Activated naive CD4-positive, alpha-beta T cell treated with anti-CD3 and anti-CD28 coated beads for 36 hours (primary cell): Measurements from ENCODE around the gene THSD7A. TPM values are rescaled to one million over a fixed set of nuclear protein-coding genes. Genes with fewer than 3 reads are reported as not detected.

Experiments
- CTCF ChIA-PET: fragments of 350-600 bp; sonication (Branson Sonifier 250); formaldehyde crosslinking; loops from one replicate; lab custom pipeline; 2021; ENCODE audit warnings: antibody characterized with exemption; lab: Charles Lee
- DNase-seq: peaks from one replicate; pipeline ENCODE4 v3.0.0-alpha.2; 2020
- H3K27ac Mint-ChIP-seq: one replicate; pipeline ENCODE4 v1.8.0; 2021; ENCODE audit warnings: mild to moderate bottlenecking, mixed read lengths
- H3K27me3 Mint-ChIP-seq: one replicate; pipeline ENCODE4 v1.8.0; 2021; ENCODE audit warnings: low read depth, mixed read lengths
- H3K36me3 Mint-ChIP-seq: one replicate; pipeline ENCODE4 v1.8.0; 2021; ENCODE audit warnings: low read depth, mixed read lengths
- H3K4me1 Mint-ChIP-seq: one replicate; pipeline ENCODE4 v1.8.0; 2021; ENCODE audit warnings: low read depth, mixed read lengths
- H3K4me3 Mint-ChIP-seq: one replicate; pipeline ENCODE4 v1.8.0; 2021; ENCODE audit warnings: mild to moderate bottlenecking, moderate library complexity, mixed read lengths
- H3K9me3 Mint-ChIP-seq: one replicate; pipeline ENCODE4 v1.8.0; 2021; ENCODE audit warnings: mixed read lengths
- intact Hi-C: fragments of 100-400 bp; cut with micrococcal nuclease; formaldehyde crosslinking; loops from one replicate; pipeline ENCODE4 v1.15.1; 2023
- total RNA-seq, 2 experiments: library from RNA; stranded (reverse); gene quantifications; one replicate each; pipeline ENCODE4 v1.2.3, GENCODE V29; 2021

Gene THSD7A
- total RNA-seq, 2 experiments from 2014 or later = not detected

DNA sequence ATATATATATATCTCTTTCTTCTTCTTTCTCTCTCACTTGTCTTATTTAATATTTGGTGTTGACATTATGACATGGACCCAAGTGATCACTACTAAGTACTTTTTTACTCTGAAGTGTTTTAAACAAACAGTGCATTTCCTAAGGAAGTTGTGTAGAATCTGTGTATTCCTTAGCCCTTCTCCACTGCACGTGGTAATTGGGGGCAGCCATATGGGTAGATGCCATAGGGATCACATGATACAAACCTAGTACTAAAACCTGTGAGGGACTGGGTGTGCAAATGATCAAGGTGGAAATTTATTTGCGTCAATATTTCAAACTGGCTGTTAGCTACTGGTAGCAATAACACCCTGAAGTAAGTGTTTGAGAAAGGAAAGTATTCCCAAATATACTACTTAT lies 25.0 kb downstream of the THSD7A start:
- intact Hi-C loops = no loop called here
- Mint-ChIP-seq H3K4me3 (no peak overlapping the region), H3K27me3 (no peaks in the 10 kb centered on the region), H3K27ac (no peak overlapping the region), H3K4me1 (no peaks in the 10 kb centered on the region), H3K9me3 (no peaks in the 10 kb centered on the region), H3K36me3 (no peaks in the 10 kb centered on the region)
- no peak for DNase-seq
- CTCF ChIA-PET = no interaction called here

GRCh38 chr7:11804621-11805020 lies 27.4 kb downstream of the THSD7A start:
- CTCF ChIA-PET = interaction anchor here (0.6 kb wide), 1 partner anchor 1734 kb away, joined by 5 read pairs; no protein-coding TSS in a partner anchor
- Mint-ChIP-seq H3K4me3 (no peak overlapping the region), H3K27ac (no peak overlapping the region), H3K36me3 (no peaks in the 10 kb centered on the region), H3K4me1 (no peaks in the 10 kb centered on the region), H3K27me3 (no peaks in the 10 kb centered on the region), H3K9me3 (no peaks in the 10 kb centered on the region)
- intact Hi-C loops = no loop called here
- DNase-seq = no peak

- Mint-ChIP-seq H3K9me3 (no peaks in the 10 kb centered on the region), H3K36me3 (no peaks in the 10 kb centered on the region), H3K27ac (no peak overlapping the region), H3K4me3 (no peak overlapping the region), H3K4me1 (no peaks in the 10 kb centered on the region), H3K27me3 (no peaks in the 10 kb centered on the region)
- CTCF ChIA-PET = no interaction called here
- intact Hi-C loops = no loop called here
- DNase-seq = no peak
Measured at GRCh38 chr7:11795231-11795630, 36.8 kb downstream of the THSD7A start.

DNA sequence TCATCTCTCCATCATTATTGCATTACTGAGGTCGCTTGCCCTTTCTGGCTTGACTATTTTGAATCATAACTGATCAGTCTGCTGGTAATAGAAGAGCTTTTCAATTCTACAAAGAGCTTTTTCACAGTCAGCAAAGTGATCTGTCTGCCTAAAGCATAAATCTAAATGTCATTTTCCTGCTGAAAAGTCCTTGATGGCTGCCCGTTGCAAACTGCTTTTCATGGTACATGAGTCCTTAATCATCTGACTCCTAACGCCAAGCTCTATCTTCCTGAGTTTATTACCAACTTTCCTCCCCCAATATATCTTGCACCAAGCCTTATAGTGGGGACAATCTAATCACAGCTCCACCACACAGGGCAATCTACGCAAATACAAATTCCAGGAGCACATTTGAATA lies 39.8 kb downstream of the THSD7A start:
- intact Hi-C loops = no loop called here
- Mint-ChIP-seq H3K4me1 (no peaks in the 10 kb centered on the region), H3K9me3 (no peaks in the 10 kb centered on the region), H3K36me3 (no peaks in the 10 kb centered on the region), H3K27ac (no peak overlapping the region), H3K27me3 (no peaks in the 10 kb centered on the region), H3K4me3 (no peak overlapping the region)
- CTCF ChIA-PET = interaction anchor here (0.8 kb wide), 1 partner anchor 8 kb away, joined by 5 read pairs; no protein-coding TSS in a partner anchor
- no peak for DNase-seq

GRCh38 chr7:11788568-11788967 lies 43.4 kb downstream of the THSD7A start:
- Mint-ChIP-seq H3K27ac (no peak overlapping the region), H3K9me3 (no peaks in the 10 kb centered on the region), H3K36me3 (no peaks in the 10 kb centered on the region), H3K4me3 (no peak overlapping the region), H3K4me1 (no peaks in the 10 kb centered on the region), H3K27me3 (no peaks in the 10 kb centered on the region)
- CTCF ChIA-PET = no interaction called here
- intact Hi-C loops = no loop called here
- DNase-seq = no peak

- H3K4me1 Mint-ChIP-seq = no peaks in the 10 kb centered on the region
- H3K27ac Mint-ChIP-seq = no peak overlapping the region
- DNase-seq = no peak
- no peak overlapping the region for H3K4me3 Mint-ChIP-seq
- CTCF ChIA-PET = no interaction called here
- H3K36me3 Mint-ChIP-seq = no peaks in the 10 kb centered on the region
- intact Hi-C loops = no loop called here
- H3K27me3 Mint-ChIP-seq = no peaks in the 10 kb centered on the region
- no peaks in the 10 kb centered on the region for H3K9me3 Mint-ChIP-seq
Measured at GRCh38 chr7:11787534-11787933, 44.5 kb downstream of the THSD7A start.

GRCh38 chr7:11786186-11786585 lies 45.8 kb downstream of the THSD7A start:
- H3K4me3 Mint-ChIP-seq = no peak overlapping the region
- no peaks in the 10 kb centered on the region for H3K4me1 Mint-ChIP-seq
- intact Hi-C loops = no loop called here
- H3K27ac Mint-ChIP-seq = no peak overlapping the region
- CTCF ChIA-PET = no interaction called here
- H3K36me3 Mint-ChIP-seq = no peaks in the 10 kb centered on the region
- no peaks in the 10 kb centered on the region for H3K27me3 Mint-ChIP-seq
- no peak for DNase-seq
- no peaks in the 10 kb centered on the region for H3K9me3 Mint-ChIP-seq

GRCh38 chr7:11784769-11785536 lies 47.0 kb downstream of the THSD7A start:
- Mint-ChIP-seq H3K9me3 (no peaks in the 10 kb centered on the region), H3K4me1 (no peaks in the 10 kb centered on the region), H3K4me3 (no peak overlapping the region), H3K27me3 (no peaks in the 10 kb centered on the region), H3K36me3 (no peaks in the 10 kb centered on the region), H3K27ac (no peak overlapping the region)
- CTCF ChIA-PET = no interaction called here
- DNase-seq = no peak
- intact Hi-C loops = no loop called here

DNA sequence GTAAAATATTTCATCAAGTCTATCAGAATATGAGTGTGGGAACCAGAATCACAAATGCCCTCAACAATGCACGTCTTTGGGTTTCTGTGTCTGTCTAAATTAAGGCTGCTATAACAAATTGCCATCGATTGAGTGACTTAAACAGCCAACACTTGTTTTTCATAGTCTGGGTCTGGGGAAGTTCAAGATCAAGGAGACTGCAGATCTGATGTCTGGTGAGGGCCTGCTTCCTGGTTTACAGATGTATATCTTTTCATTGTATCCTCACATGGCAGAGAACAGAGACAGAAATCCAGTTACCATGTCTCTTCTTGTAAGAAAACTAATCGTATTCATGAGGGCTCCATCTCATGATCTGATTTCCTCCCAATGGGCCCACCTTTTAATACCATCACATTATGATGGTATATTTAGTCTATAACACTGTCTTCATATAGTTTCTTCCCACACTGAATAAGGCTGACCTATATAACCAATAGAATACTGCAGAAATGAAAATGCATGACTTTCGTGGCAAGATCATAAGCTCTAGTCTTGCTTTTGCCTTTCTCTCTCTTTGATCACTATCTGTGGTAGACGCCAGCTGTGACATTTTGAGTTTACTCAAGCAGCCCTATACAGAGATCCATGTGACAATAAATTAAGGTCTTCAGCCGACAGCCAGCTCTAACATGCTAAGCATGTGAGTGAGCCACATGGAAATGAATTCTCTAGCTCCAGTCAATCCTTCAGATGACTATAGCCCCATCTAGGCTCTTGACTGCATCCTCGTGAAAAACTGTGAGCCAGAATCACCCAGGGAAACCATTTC lies 51.9 kb downstream of the THSD7A start:
- CTCF ChIA-PET = no interaction called here

DNA sequence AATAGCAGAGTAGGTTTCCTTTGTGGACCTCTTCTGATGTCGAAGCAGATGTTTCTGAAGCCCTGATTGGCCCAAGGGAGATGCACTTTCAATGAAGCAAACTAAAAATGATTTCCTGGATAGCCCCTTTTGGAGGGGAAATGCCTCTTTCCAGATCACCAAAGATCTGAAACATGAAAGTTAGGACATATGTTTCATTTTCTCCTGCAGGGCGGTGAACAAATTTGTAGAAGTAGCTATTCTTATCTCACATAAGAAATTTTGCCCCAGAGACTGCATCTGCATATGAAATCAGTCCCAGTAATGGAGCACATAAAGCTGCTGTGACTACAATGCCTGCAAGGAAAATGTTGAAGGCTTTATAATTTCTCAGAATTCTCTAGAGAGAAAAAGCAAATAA lies 56.0 kb downstream of the THSD7A start:
- Mint-ChIP-seq H3K4me1 (no peaks in the 10 kb centered on the region), H3K4me3 (no peak overlapping the region), H3K27me3 (no peaks in the 10 kb centered on the region), H3K9me3 (no peaks in the 10 kb centered on the region), H3K36me3 (no peaks in the 10 kb centered on the region), H3K27ac (no peak overlapping the region)
- intact Hi-C loops = no loop called here
- CTCF ChIA-PET = no interaction called here
- DNase-seq = no peak

More for the DNA sequence above, 51.9 kb downstream of the THSD7A start:
- Mint-ChIP-seq H3K27ac (no peak overlapping the region), H3K36me3 (no peaks in the 10 kb centered on the region), H3K4me3 (no peak overlapping the region), H3K4me1 (no peaks in the 10 kb centered on the region), H3K9me3 (no peaks in the 10 kb centered on the region), H3K27me3 (no peaks in the 10 kb centered on the region)
- no peak for DNase-seq
- intact Hi-C loops = no loop called here

DNA sequence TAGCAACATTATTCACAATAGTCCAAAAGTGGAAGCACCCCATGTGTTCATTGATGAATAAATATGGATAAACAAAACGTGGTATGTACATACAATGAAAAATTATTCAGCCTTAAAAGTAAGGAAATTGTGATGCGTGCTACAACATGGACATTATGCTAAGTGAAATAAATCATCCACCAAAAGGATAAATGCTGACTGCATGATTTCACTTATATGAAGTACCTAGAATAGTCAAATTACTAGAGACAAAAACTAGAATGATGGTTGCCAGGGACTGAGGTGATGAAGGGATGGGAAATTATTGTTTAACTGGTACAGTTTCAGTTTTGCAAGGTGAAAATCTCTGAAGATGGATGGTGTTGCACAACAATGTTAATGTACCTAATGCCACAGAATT lies 56.6 kb downstream of the THSD7A start:
- DNase-seq = no peak
- Mint-ChIP-seq H3K4me1 (no peaks in the 10 kb centered on the region), H3K36me3 (no peaks in the 10 kb centered on the region), H3K4me3 (no peak overlapping the region), H3K9me3 (no peaks in the 10 kb centered on the region), H3K27ac (no peak overlapping the region), H3K27me3 (no peaks in the 10 kb centered on the region)
- intact Hi-C loops = no loop called here
- CTCF ChIA-PET = no interaction called here

- H3K27ac Mint-ChIP-seq = no peak overlapping the region
- no peaks in the 10 kb centered on the region for H3K27me3 Mint-ChIP-seq
- no peak overlapping the region for H3K4me3 Mint-ChIP-seq
- CTCF ChIA-PET = no interaction called here
- H3K4me1 Mint-ChIP-seq = no peaks in the 10 kb centered on the region
- H3K36me3 Mint-ChIP-seq = no peaks in the 10 kb centered on the region
- no peak for DNase-seq
- intact Hi-C loops = no loop called here
- no peaks in the 10 kb centered on the region for H3K9me3 Mint-ChIP-seq
Measured at GRCh38 chr7:11768263-11768662, 63.7 kb downstream of the THSD7A start.

DNA sequence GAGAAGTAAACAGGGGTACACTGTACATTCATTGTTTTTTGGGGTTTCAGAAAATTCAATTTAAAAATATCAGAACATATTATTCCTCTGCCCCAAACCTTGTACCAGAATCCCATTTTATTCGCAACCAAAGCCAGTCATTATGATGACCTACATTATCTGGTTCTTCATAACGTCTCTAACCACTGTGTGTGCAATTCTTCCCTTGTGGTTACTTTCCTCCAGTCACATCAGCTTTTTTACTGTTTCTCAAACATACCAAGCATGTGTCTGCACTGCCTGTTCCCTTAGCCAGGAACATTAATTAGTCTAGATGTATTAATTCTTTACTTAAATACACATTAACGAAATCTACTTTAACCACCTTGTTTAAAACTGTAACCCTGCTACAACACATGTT lies 64.8 kb downstream of the THSD7A start:
- CTCF ChIA-PET = no interaction called here
- intact Hi-C loops = no loop called here
- Mint-ChIP-seq H3K4me3 (no peak overlapping the region), H3K27me3 (no peaks in the 10 kb centered on the region), H3K36me3 (no peaks in the 10 kb centered on the region), H3K4me1 (no peaks in the 10 kb centered on the region), H3K9me3 (no peaks in the 10 kb centered on the region), H3K27ac (no peak overlapping the region)
- DNase-seq = no peak
